Measurements from ENCODE around the gene PLPP1.

GRCh38 chr5:55453211-55453610 lies 81.6 kb downstream of the PLPP1 start:
- TF ChIP-seq, protein P1, sequence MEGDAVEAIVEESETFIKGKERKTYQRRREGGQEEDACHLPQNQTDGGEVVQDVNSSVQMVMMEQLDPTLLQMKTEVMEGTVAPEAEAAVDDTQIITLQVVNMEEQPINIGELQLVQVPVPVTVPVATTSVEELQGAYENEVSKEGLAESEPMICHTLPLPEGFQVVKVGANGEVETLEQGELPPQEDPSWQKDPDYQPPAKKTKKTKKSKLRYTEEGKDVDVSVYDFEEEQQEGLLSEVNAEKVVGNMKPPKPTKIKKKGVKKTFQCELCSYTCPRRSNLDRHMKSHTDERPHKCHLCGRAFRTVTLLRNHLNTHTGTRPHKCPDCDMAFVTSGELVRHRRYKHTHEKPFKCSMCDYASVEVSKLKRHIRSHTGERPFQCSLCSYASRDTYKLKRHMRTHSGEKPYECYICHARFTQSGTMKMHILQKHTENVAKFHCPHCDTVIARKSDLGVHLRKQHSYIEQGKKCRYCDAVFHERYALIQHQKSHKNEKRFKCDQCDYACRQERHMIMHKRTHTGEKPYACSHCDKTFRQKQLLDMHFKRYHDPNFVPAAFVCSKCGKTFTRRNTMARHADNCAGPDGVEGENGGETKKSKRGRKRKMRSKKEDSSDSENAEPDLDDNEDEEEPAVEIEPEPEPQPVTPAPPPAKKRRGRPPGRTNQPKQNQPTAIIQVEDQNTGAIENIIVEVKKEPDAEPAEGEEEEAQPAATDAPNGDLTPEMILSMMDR (IDR thresholded peaks at IDR 0.05) = no peak
- TF ChIP-seq POLR2A (IDR thresholded peaks at IDR 0.05) = no peak
